Measurements from ENCODE around the gene DPEP3. TPM values are rescaled to one million over a fixed set of nuclear protein-coding genes. Genes with fewer than 3 reads are reported as not detected.

The DPEP3 gene
- total and polyA plus RNA-seq, 10 donors, result 0.26 to 2.2 (median 0.93) TPM

DNA sequence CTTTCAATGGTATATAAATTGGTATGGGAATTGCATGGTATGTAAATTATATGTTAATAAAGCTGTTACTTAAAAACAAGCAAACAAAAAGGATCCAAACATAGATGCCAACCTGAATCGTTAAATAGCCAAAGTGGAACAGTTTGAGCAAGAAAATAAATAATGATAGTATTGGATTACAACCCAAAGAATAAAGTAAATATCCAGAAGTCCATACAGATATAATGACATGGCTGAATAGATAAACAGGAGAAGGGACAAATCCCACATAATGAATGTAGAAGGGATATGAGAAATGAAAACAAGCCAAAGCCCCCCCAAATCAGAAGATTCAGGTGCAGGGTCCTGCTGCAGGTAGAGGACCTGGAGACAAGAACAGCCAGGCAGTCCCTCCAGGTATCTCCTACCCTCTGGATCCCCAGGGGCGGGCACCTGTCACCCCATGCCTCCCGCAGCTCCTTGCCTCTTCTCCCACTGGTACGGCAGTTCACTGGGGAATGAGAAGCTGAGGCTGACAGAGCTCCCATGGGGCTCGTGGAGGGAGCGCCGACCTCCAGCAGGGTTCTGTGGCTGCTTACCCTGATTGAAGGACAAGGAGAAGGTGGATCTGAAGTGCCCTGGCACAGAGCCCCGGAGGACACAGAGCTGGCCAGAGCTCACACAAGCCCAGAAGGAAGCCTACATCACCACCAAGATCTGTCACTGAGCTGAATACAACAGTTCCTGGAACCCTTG lies 26.5 kb downstream of the DPEP3 start:
- no peaks in the 10 kb centered on the region for H3K27me3 ChIP-seq (replicated peaks in 1 of 7)
- no peaks in the 10 kb centered on the region for H3K9me3 ChIP-seq
- H3K36me3 ChIP-seq, result peaks cover 0 to 100% (median 60%) of the 10 kb centered on the region in 6 donors
- no peak overlapping the region for H3K4me3 ChIP-seq
- DNase-seq, result peak; percentile 63
- 87 to 93% (median 91%) methylated on average over 7 to 8 of the region's 8 CpGs for WGBS, 5 donors
- H3K4me1 ChIP-seq, result peaks cover 0 to 15% (median 2%) of the 10 kb centered on the region in 6 donors
- no peak overlapping the region for H3K27ac ChIP-seq
- TF ChIP-seq POLR2AphosphoS5 (IDR thresholded peaks at IDR 0.05) (no peak), CTCF (IDR thresholded peaks at IDR 0.05 in 8 of 11, conservative IDR thresholded peaks at IDR 0.05 in 3 of 11) (no peak), POLR2A (IDR thresholded peaks at IDR 0.05) (no peak)
- intact Hi-C loops (cut with DNase I; ENCODE audit: low total_unique reads), result no loop called here

DNA sequence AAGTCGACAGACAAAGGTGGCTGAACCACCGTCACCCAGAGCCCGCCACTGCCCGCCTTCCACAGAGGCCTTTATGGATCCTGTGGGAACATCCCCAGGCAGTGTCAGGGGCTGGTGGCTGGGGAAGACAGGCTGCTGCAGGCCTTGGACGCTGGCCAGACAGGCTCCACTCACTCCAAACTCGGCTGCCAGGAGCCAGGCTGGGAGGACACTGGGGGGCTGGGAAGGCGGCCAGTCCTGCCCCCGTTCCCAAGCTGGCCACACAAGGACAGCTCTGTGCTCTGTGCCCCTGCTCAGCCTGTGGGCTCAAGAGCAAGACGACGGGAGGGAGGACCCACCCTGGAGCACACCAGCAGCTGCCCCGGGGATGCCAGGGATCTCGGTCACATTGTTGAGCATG lies 28.8 kb downstream of the DPEP3 start:
- no peaks in the 10 kb centered on the region for H3K27me3 ChIP-seq (replicated peaks in 1 of 7)
- peak in 2 of 3 donors; percentile 25 to 69 for TF ChIP-seq POLR2AphosphoS5 (IDR thresholded peaks at IDR 0.05)
- TF ChIP-seq CTCF (IDR thresholded peaks at IDR 0.05 in 8 of 11, conservative IDR thresholded peaks at IDR 0.05 in 3 of 11), result no peak
- no peaks in the 10 kb centered on the region for H3K9me3 ChIP-seq
- no peak overlapping the region for H3K4me3 ChIP-seq
- DNase-seq, result peak; percentile 67
- intact Hi-C loops (cut with DNase I; ENCODE audit: low total_unique reads), result no loop called here
- H3K4me1 ChIP-seq, result peaks cover 0 to 9% (median 2%) of the 10 kb centered on the region in 6 donors
- WGBS, 5 donors, result 79 to 95% (median 88%) methylated on average over 4 to 12 of the region's 12 CpGs
- H3K27ac ChIP-seq, result no peak overlapping the region
- peaks cover 0 to 100% (median 71%) of the 10 kb centered on the region in 6 donors for H3K36me3 ChIP-seq

DNA sequence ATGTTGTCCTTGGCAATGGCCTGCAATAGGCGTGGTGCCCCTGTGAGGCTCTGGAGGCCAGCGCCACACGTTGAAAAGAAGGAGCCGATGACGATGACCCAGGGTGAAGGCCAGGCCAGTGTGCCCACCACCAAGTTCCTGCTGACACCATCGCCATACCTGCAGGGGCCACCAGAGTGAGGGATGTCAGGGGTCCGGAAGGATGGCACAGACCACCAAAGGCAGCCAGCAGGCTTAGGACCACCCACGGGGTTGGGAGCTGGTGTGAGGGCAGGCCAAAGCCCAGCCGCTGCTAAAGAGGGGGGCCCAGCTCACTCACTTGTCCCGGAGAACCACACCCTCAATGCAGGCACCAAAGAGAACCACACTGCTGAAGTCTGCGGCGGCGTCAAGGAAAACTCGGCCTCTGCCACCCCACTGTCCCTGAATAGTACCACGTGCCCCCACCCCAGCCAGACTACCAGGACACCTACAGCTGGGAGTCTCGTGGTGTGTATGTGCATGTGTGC lies 29.9 kb downstream of the DPEP3 start:
- DNase-seq, result peak; percentile 63

More for the DNA sequence above, 29.9 kb downstream of the DPEP3 start:
- Histone ChIP-seq H3K9me3 (no peaks in the 10 kb centered on the region), H3K4me1 (peaks cover 0 to 19% (median 2%) of the 10 kb centered on the region in 6 donors), H3K27me3 (replicated peaks in 1 of 7) (no peaks in the 10 kb centered on the region), H3K27ac (no peak overlapping the region), H3K4me3 (no peak overlapping the region), H3K36me3 (peaks cover 0 to 100% (median 80%) of the 10 kb centered on the region in 6 donors)
- intact Hi-C loops (cut with DNase I; ENCODE audit: low total_unique reads), result no loop called here
- TF ChIP-seq CTCF (IDR thresholded peaks at IDR 0.05 in 8 of 11, conservative IDR thresholded peaks at IDR 0.05 in 3 of 11) (no peak), POLR2A (IDR thresholded peaks at IDR 0.05) (no peak), POLR2AphosphoS5 (IDR thresholded peaks at IDR 0.05) (no peak)
- WGBS, 5 donors, result 91 to 95% (median 94%) methylated on average over 2 to 16 of the region's 16 CpGs
